A549 (cell line): ENCODE measurements around the gene UGT1A4. TPM values are rescaled to one million over a fixed set of nuclear protein-coding genes. Genes with fewer than 3 reads are reported as not detected.

ENCODE experiments used
- ATAC-seq, 2 experiments: fragments of 200-7000 bp in 1 of 2; fragments of >200 bp in 1 of 2; cut with Nextera tagmentation in 1 of 2; cut with Tn5 transposase in 1 of 2; 3 replicates each; pipeline versions ENCODE4 v1.8.0 to v1.9.1; 2018 to 2020; ENCODE audit warnings: mild to moderate bottlenecking in 1 of 2, moderate library complexity in 1 of 2
- CTCF ChIA-PET: fragments of 300-600 bp; sonication (Branson Sonifier 250); formaldehyde crosslinking; extraction: SDS; loops from one replicate; lab custom pipeline; 2021; ENCODE audit warnings: antibody characterized with exemption, inconsistent platforms; lab: Yijun Ruan, JAX
- POLR2A ChIA-PET: fragments of 350-600 bp; formaldehyde crosslinking; extraction: SDS; loops from one replicate; lab custom pipeline; 2021; ENCODE audit warnings: antibody characterized with exemption, inconsistent platforms; lab: Yijun Ruan, JAX
- DNase-seq, 2 experiments: peaks; one replicate each; pipeline versions ENCODE4 v3.0.0 to v3.0.0-alpha.2; 2011 to 2016; ENCODE audit warnings: low read depth in 1 of 2, low spot score in 1 of 2
- FAIRE-seq: peaks from 2 replicates; lab custom pipeline; 2011; peaks lifted over from hg19 to GRCh38; lab: Jason Lieb, UNC
- H3K27ac ChIP-seq, 2 experiments: fragments of >200 bp; sonication (Bioruptor Twin); formaldehyde crosslinking; 3 replicates each; pipeline ENCODE4 v1.5.1; 2016 to 2017
- H3K4me1 ChIP-seq: fragments of >200 bp; sonication (Bioruptor Twin); formaldehyde crosslinking; 3 replicates; pipeline ENCODE4 v1.6.1; 2016
- H3K4me2 ChIP-seq: fragments of >200 bp; sonication (Bioruptor Twin); formaldehyde crosslinking; 3 replicates; pipeline ENCODE4 v1.6.1; 2016
- H3K4me3 ChIP-seq: fragments of >200 bp; sonication (Bioruptor Twin); formaldehyde crosslinking; 3 replicates; pipeline ENCODE4 v1.5.1; 2016
- H3K9me3 ChIP-seq: fragments of >200 bp; sonication (Bioruptor Twin); formaldehyde crosslinking; 3 replicates; pipeline ENCODE4 v1.6.1; 2016
- CEBPB ChIP-seq, 2 experiments: fragments of >200 bp in 1 of 2; sonication (Bioruptor Twin) in 1 of 2; formaldehyde crosslinking in 1 of 2; IDR thresholded peaks; 2 replicates each; pipeline ENCODE4 v1.6.1; 2012 to 2016
- CHD4 ChIP-seq: fragments of 200-600 bp; sonication (generic); IDR thresholded peaks from 2 replicates; pipeline ENCODE4 v1.6.1; 2016; ENCODE audit warnings: antibody characterized with exemption, mild to moderate bottlenecking, borderline replicate concordance
- EHMT2 ChIP-seq: fragments of 200-600 bp; sonication (generic); IDR thresholded peaks from 2 replicates; pipeline ENCODE4 v1.6.1; 2016; ENCODE audit warnings: antibody characterized with exemption, low read depth, mild to moderate bottlenecking, moderate library complexity
- EP300 ChIP-seq, 2 experiments: fragments of >200 bp; sonication (Bioruptor Twin); formaldehyde crosslinking; IDR thresholded peaks; 2 replicates in 1 of 2; 3 replicates in 1 of 2; pipeline ENCODE4 v1.6.1; 2016 to 2017
- ESRRA ChIP-seq: fragments of 150-350 bp; IDR thresholded peaks from 2 replicates; pipeline ENCODE4 v1.6.1; 2014; ENCODE audit warnings: mild to moderate bottlenecking, low read length, borderline replicate concordance
- FOXS1 ChIP-seq: fragments of 250-450 bp; sonication (Bioruptor Pico); IDR thresholded peaks from 2 replicates; pipeline ENCODE4 v1.5.0; 2020; ENCODE audit warnings: mild to moderate bottlenecking, moderate library complexity
- GATA3 ChIP-seq: IDR thresholded peaks from 2 replicates; pipeline ENCODE4 v1.6.1; 2012; ENCODE audit warnings: borderline replicate concordance
- HDAC2 ChIP-seq: fragments of 200-600 bp; sonication (generic); IDR thresholded peaks from 2 replicates; pipeline ENCODE4 v1.6.1; 2016
- HMGXB4 ChIP-seq: fragments of 250-450 bp; sonication (Bioruptor Pico); IDR thresholded peaks from 2 replicates; pipeline ENCODE4 v1.5.0; 2021; ENCODE audit warnings: mild to moderate bottlenecking, moderate library complexity, borderline replicate concordance
- HOXA7 ChIP-seq: fragments of 250-450 bp; sonication (Bioruptor Pico); IDR thresholded peaks from 2 replicates; pipeline ENCODE4 v1.5.0; 2020; ENCODE audit warnings: mild to moderate bottlenecking, moderate library complexity
- HOXB13 ChIP-seq: fragments of 250-450 bp; sonication (Bioruptor Pico); IDR thresholded peaks from 2 replicates; pipeline ENCODE4 v1.5.0; 2020; ENCODE audit warnings: low read depth, mild to moderate bottlenecking, moderate library complexity
- HOXB5 ChIP-seq: fragments of 250-450 bp; sonication (Bioruptor Pico); IDR thresholded peaks from 2 replicates; pipeline ENCODE4 v1.5.0; 2020; ENCODE audit warnings: mild to moderate bottlenecking, moderate library complexity
- JUN ChIP-seq, 2 experiments: fragments of >200 bp; sonication (Bioruptor Twin); formaldehyde crosslinking; IDR thresholded peaks; 2 replicates in 1 of 2; 3 replicates in 1 of 2; pipeline ENCODE4 v1.6.1; 2016 to 2017
- KDM1A ChIP-seq: fragments of 200-600 bp; sonication (generic); IDR thresholded peaks from 2 replicates; pipeline ENCODE4 v1.6.1; 2016; ENCODE audit warnings: low read depth, mild to moderate bottlenecking
- KDM5A ChIP-seq: fragments of 200-600 bp; sonication (generic); IDR thresholded peaks from 2 replicates; pipeline ENCODE4 v1.6.1; 2016; ENCODE audit warnings: antibody characterized with exemption, mild to moderate bottlenecking
- MAZ ChIP-seq: fragments of 150-350 bp; IDR thresholded peaks from 2 replicates; pipeline ENCODE4 v1.6.1; 2014; ENCODE audit warnings: antibody characterized with exemption, low read depth, low read length, borderline replicate concordance
- MYC ChIP-seq: IDR thresholded peaks from 2 replicates; pipeline ENCODE4 v1.6.1; 2012; ENCODE audit warnings: mild to moderate bottlenecking, inconsistent platforms, low read length, improper control_type of control experiment, borderline replicate concordance
- NPAS2 ChIP-seq: fragments of 250-450 bp; sonication (Bioruptor Pico); IDR thresholded peaks from 2 replicates; pipeline ENCODE4 v1.8.0; 2022; ENCODE audit warnings: mild to moderate bottlenecking, moderate library complexity, borderline replicate concordance
- POLR2AphosphoS2 ChIP-seq: conservative IDR thresholded peaks from 2 replicates; pipeline ENCODE4 v1.6.1; 2012; ENCODE audit warnings: low read length, improper control_type of control experiment, inconsistent platforms
- RAD21 ChIP-seq, 2 experiments: fragments of >200 bp in 1 of 2; sonication (Bioruptor Twin) in 1 of 2; formaldehyde crosslinking in 1 of 2; IDR thresholded peaks in 1 of 2; conservative IDR thresholded peaks in 1 of 2; 2 replicates in 1 of 2; 3 replicates in 1 of 2; pipeline ENCODE4 v1.6.1; 2012 to 2018; ENCODE audit warnings: inconsistent platforms in 1 of 2
- RARB ChIP-seq: fragments of 250-450 bp; sonication (Bioruptor Pico); IDR thresholded peaks from 2 replicates; pipeline ENCODE4 v1.8.0; 2021; ENCODE audit warnings: mild to moderate bottlenecking, moderate library complexity
- SMC3 ChIP-seq: fragments of >200 bp; sonication (Bioruptor Twin); formaldehyde crosslinking; IDR thresholded peaks from 3 replicates; pipeline ENCODE4 v1.6.1; 2018; ENCODE audit warnings: inconsistent platforms
- TFCP2L1 ChIP-seq: fragments of 250-450 bp; sonication (Bioruptor Pico); IDR thresholded peaks from 2 replicates; pipeline ENCODE4 v1.5.0; 2021; ENCODE audit warnings: mild to moderate bottlenecking
- ZC3H11A ChIP-seq: fragments of 450-650 bp; IDR thresholded peaks from 2 replicates; pipeline ENCODE4 v1.6.1; 2014; ENCODE audit warnings: antibody characterized with exemption, mild to moderate bottlenecking
- ZNF302 ChIP-seq: fragments of 250-450 bp; sonication (Bioruptor Pico); IDR thresholded peaks from 2 replicates; pipeline ENCODE4 v1.9.0; 2021; ENCODE audit warnings: inconsistent platforms, mild to moderate bottlenecking, moderate library complexity
- ZSCAN20 ChIP-seq: fragments of 250-450 bp; sonication (Bioruptor Pico); IDR thresholded peaks from 2 replicates; pipeline ENCODE4 v1.8.0; 2022; ENCODE audit warnings: mild to moderate bottlenecking, moderate library complexity
- WGBS: methylation state at CpG from one replicate; pipeline ENCODE4 v1.1.6; 2017; ENCODE audit errors: missing lambda C conversion rate; 5-methylcytosine and 5-hydroxymethylcytosine counted together
- polyA plus RNA-seq, 4 experiments: library from polyadenylated mRNA; depleted of rRNA in 3 of 4; stranded (reverse); fragments of >200 nt; fragmentation: RNase III in 1 of 4; extraction: RNeasy Plus Mini Kit Qiagen cat#74134 plus additional on column Dnase treatment in 1 of 4; gene quantifications; 2 replicates in 3 of 4; 3 replicates in 1 of 4; pipeline ENCODE4 v1.2.3, GENCODE V29; 2011 to 2017
- TF ChIP-seq, protein P1 (sequence below): fragments of >200 bp; sonication (Bioruptor Twin); formaldehyde crosslinking; IDR thresholded peaks from 3 replicates; pipeline ENCODE4 v1.5.1; 2016
- TF ChIP-seq, protein P2 (sequence below): IDR thresholded peaks from 2 replicates; pipeline ENCODE4 v1.6.1; 2012
- TF ChIP-seq, protein P3 (sequence below): fragments of 450-650 bp; IDR thresholded peaks from 2 replicates; pipeline ENCODE4 v1.6.1; 2014; ENCODE audit warnings: antibody characterized with exemption

The UGT1A4 gene
- polyA plus RNA-seq, 2 of the 4 experiments (the other 2 are of a cell fraction): 0.13 to 0.14 TPM

DNA sequence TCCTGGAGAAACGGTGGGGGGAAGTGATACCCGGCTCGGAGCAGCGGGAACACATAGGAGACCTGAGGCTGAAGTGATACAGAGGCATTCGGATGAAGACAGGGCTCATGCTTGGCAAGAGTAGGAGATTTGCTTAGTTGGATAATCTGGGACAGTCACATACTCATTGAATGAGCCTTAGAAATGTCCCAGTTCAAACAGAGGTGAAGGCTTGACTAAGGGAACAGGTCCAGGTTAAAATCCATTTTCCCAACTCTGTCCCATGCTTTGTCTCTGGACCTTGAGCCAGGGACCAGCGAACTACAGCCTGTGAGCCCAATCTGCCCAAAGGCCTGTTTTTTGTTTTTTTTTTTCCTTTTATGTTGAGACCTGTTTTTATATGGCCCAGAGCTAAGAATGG, 24.6 kb upstream of the UGT1A4 start:
- DNase-seq: no peak
- Histone ChIP-seq H3K27ac (peak overlapping the region; percentile 85 to 100), H3K4me2 (peak overlapping the region; percentile 16; the same call in 1 of the 3 replicates), H3K9me3 (peaks cover 51% of the 10 kb centered on the region)
- FAIRE-seq: no peak
- peak in 1 of 2 experiments; percentile 31; a peak in 3 of 6 replicates for ATAC-seq
- ChIA-PET POLR2A (no interaction called here), CTCF (interaction anchor here (0.6 kb wide), 1 partner anchor 1665 kb away, joined by 3 read pairs; no protein-coding TSS in a partner anchor)
- WGBS: 85% methylated on average over 6 of the region's 6 CpGs
- no peak for TF ChIP-seq ZC3H11A
- no peak for TF ChIP-seq SMC3
- no peak for TF ChIP-seq JUN (IDR thresholded peaks at IDR 0.05)
- no peak for TF ChIP-seq NPAS2
- TF ChIP-seq FOXS1 (CRISPR knock-in tag): no peak
- TF ChIP-seq, all 56 proteins: peak for 0
- Histone ChIP-seq H3K4me3 (no peak overlapping the region), H3K4me1 (peaks cover 59% of the 10 kb centered on the region)

DNA sequence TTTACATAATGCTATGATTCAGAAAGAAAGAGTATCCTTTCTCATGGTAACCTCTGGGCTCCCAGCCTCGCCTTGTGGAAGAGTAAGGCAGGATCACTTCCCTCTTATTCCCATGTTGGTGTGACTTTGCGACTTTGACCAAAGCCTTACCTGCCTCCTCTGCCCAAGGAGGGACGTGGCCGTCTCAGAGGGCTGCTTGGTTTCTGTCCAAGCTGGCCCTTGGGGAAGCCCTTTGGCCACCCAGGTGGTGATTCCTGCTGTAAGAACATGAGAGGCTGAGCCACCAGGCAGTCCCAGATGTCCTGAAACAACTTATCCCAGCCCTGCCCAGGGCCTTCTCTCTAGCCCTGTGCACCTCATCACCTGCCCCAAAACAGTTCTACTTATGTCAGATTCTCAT, 19.8 kb upstream of the UGT1A4 start:
- H3K4me3 ChIP-seq: no peak overlapping the region
- DNase-seq (peak in 1 of 2 experiments; percentile 56), ATAC-seq (peak in 1 of 2 experiments; percentile 6; a peak in 1 of 6 replicates), FAIRE-seq (no peak)
- CTCF ChIA-PET: interaction anchor here (1.2 to 2.6 kb wide), 4 partner anchors 13 to 250 kb away, joined by 4 to 11 read pairs (median 4); no protein-coding TSS in a partner anchor
- H3K9me3 ChIP-seq: peaks cover 49% of the 10 kb centered on the region
- 59% methylated on average over 3 of the region's 4 CpGs for WGBS
- TF ChIP-seq MAZ (no peak), CHD4 (no peak), TFCP2L1 (CRISPR knock-in tag) (0 out of 2 replicates have a peak, but pooled peaks have one; percentile 67), HOXA7 (CRISPR knock-in tag) (0 out of 2 replicates have a peak, but pooled peaks have one; percentile 20), EP300 (IDR thresholded peaks at IDR 0.05) (no peak), ZSCAN20 (CRISPR knock-in tag) (no peak), ZC3H11A (no peak), KDM5A (no peak), MYC (no peak), KDM1A (no peak), FOXS1 (CRISPR knock-in tag) (no peak), HDAC2 (no peak), HOXB13 (peak; percentile 73; the same call in 1 of the 2 replicates), ESRRA (no peak), SMC3 (no peak), CEBPB (IDR thresholded peaks at IDR 0.05) (no peak), NPAS2 (peak; percentile 59; the same call in 1 of the 2 replicates), POLR2AphosphoS2 (no peak), RAD21 (conservative IDR thresholded peaks at IDR 0.05 in 1 of 2, IDR thresholded peaks at IDR 0.05 in 1 of 2) (no peak), HMGXB4 (CRISPR knock-in tag) (no peak), EHMT2 (no peak), HOXB5 (CRISPR knock-in tag) (peak; percentile 75), ZNF302 (no peak), RARB (CRISPR knock-in tag) (no peak), GATA3 (no peak)
- TF ChIP-seq, protein P1, sequence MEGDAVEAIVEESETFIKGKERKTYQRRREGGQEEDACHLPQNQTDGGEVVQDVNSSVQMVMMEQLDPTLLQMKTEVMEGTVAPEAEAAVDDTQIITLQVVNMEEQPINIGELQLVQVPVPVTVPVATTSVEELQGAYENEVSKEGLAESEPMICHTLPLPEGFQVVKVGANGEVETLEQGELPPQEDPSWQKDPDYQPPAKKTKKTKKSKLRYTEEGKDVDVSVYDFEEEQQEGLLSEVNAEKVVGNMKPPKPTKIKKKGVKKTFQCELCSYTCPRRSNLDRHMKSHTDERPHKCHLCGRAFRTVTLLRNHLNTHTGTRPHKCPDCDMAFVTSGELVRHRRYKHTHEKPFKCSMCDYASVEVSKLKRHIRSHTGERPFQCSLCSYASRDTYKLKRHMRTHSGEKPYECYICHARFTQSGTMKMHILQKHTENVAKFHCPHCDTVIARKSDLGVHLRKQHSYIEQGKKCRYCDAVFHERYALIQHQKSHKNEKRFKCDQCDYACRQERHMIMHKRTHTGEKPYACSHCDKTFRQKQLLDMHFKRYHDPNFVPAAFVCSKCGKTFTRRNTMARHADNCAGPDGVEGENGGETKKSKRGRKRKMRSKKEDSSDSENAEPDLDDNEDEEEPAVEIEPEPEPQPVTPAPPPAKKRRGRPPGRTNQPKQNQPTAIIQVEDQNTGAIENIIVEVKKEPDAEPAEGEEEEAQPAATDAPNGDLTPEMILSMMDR: no peak
- TF ChIP-seq, protein P2, sequence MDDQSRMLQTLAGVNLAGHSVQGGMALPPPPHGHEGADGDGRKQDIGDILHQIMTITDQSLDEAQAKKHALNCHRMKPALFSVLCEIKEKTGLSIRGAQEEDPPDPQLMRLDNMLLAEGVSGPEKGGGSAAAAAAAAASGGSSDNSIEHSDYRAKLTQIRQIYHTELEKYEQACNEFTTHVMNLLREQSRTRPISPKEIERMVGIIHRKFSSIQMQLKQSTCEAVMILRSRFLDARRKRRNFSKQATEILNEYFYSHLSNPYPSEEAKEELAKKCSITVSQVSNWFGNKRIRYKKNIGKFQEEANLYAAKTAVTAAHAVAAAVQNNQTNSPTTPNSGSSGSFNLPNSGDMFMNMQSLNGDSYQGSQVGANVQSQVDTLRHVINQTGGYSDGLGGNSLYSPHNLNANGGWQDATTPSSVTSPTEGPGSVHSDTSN: no peak
- TF ChIP-seq, protein P3, sequence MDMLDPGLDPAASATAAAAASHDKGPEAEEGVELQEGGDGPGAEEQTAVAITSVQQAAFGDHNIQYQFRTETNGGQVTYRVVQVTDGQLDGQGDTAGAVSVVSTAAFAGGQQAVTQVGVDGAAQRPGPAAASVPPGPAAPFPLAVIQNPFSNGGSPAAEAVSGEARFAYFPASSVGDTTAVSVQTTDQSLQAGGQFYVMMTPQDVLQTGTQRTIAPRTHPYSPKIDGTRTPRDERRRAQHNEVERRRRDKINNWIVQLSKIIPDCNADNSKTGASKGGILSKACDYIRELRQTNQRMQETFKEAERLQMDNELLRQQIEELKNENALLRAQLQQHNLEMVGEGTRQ: no peak
- H3K27ac ChIP-seq: peak overlapping the region; percentile 99 to 100
- peaks cover 42% of the 10 kb centered on the region for H3K4me1 ChIP-seq
- H3K4me2 ChIP-seq: peak overlapping the region; percentile 52; the same call in 2 of the 3 replicates
- POLR2A ChIA-PET: interaction anchor here (0.5 to 1.9 kb wide), 3 partner anchors 132 to 1318 kb away, joined by 3 to 13 read pairs (median 5); partner anchors contain the start of gene USP40
